GM08714 (cell line): ENCODE results near the gene PDE1C.

Experiments
- H3K4me3 ChIP-seq: fragments of 200-500 bp; sonication (Bioruptor generic); 2 replicates; pipeline ENCODE4 v1.5.1; 2014; ENCODE audit warnings: mild to moderate bottlenecking, low read length, inconsistent platforms
- ZNF274 ChIP-seq: IDR thresholded peaks from 2 replicates; pipeline ENCODE4 v1.6.1; 2012; ENCODE audit warnings: mild to moderate bottlenecking, low read depth, low read length

The PDE1C gene

GRCh38 chr7:31971049-31971667, 99.0 kb downstream of the PDE1C start:
- no peak overlapping the region for H3K4me3 ChIP-seq
- no peak for TF ChIP-seq ZNF274

- H3K4me3 ChIP-seq = no peak overlapping the region
- no peak for TF ChIP-seq ZNF274
These were observed 99.7 kb downstream of the PDE1C start for GRCh38 chr7:31970501-31970900.

GRCh38 chr7:31963569-31964175, 106.5 kb downstream of the PDE1C start:
- no peak for TF ChIP-seq ZNF274
- no peak overlapping the region for H3K4me3 ChIP-seq

- H3K4me3 ChIP-seq = no peak overlapping the region
- TF ChIP-seq ZNF274 = no peak
These were observed 108.0 kb downstream of the PDE1C start for GRCh38 chr7:31962246-31962645.

GRCh38 chr7:31958226-31958625, 112.0 kb downstream of the PDE1C start:
- H3K4me3 ChIP-seq = no peak overlapping the region
- TF ChIP-seq ZNF274 = no peak

- TF ChIP-seq ZNF274 = no peak
- H3K4me3 ChIP-seq = no peak overlapping the region
These were observed 112.5 kb downstream of the PDE1C start for GRCh38 chr7:31957756-31958155.

- no peak overlapping the region for H3K4me3 ChIP-seq
- TF ChIP-seq ZNF274 = no peak
These were observed 113.0 kb downstream of the PDE1C start for GRCh38 chr7:31957090-31957720.

GRCh38 chr7:31955641-31956040, 114.6 kb downstream of the PDE1C start:
- H3K4me3 ChIP-seq = no peak overlapping the region
- no peak for TF ChIP-seq ZNF274

- H3K4me3 ChIP-seq = no peak overlapping the region
- no peak for TF ChIP-seq ZNF274
These were observed 115.2 kb downstream of the PDE1C start for GRCh38 chr7:31955021-31955420.

GRCh38 chr7:31954500-31954899, 115.7 kb downstream of the PDE1C start:
- no peak for TF ChIP-seq ZNF274
- H3K4me3 ChIP-seq = no peak overlapping the region

GRCh38 chr7:31953432-31953831, 116.8 kb downstream of the PDE1C start:
- H3K4me3 ChIP-seq = no peak overlapping the region
- TF ChIP-seq ZNF274 = no peak

GRCh38 chr7:31950091-31950755, 120.0 kb downstream of the PDE1C start:
- no peak for TF ChIP-seq ZNF274
- no peak overlapping the region for H3K4me3 ChIP-seq

GRCh38 chr7:31948029-31948428, 122.2 kb downstream of the PDE1C start:
- H3K4me3 ChIP-seq = no peak overlapping the region
- no peak for TF ChIP-seq ZNF274

- no peak overlapping the region for H3K4me3 ChIP-seq
- no peak for TF ChIP-seq ZNF274
These were observed 130.0 kb downstream of the PDE1C start for GRCh38 chr7:31940167-31940566.

GRCh38 chr7:31939076-31939475, 131.1 kb downstream of the PDE1C start:
- H3K4me3 ChIP-seq = no peak overlapping the region
- no peak for TF ChIP-seq ZNF274
